H1 (cell line): ENCODE results near the gene CDKL4. TPM values are rescaled to one million over a fixed set of nuclear protein-coding genes. Genes with fewer than 3 reads are reported as not detected.

Experiments used
- CREB1 ChIP-seq: IDR thresholded peaks from 2 replicates; pipeline ENCODE4 v1.6.1; 2012; ENCODE audit warnings: inconsistent platforms
- SP1 ChIP-seq: IDR thresholded peaks from 2 replicates; pipeline ENCODE4 v1.6.1; 2011; ENCODE audit warnings: low read depth, low read length
- SP4 ChIP-seq: IDR thresholded peaks from 2 replicates; pipeline ENCODE4 v1.6.1; 2012; ENCODE audit warnings: low read length, inconsistent platforms
- polyA plus RNA-seq, 7 experiments: library from polyadenylated mRNA; depleted of rRNA in 3 of 7; stranded (reverse) in 5 of 7; unstranded in 2 of 7; fragments of >200 nt in 5 of 7; fragments of 200-250 nt in 2 of 7; gene quantifications; 1 replicate in 5 of 7; 2 replicates in 1 of 7; 4 replicates in 1 of 7; pipeline versions ENCODE4 v1.2.1 to v1.2.3, GENCODE V29; 2011 to 2013; ENCODE audit warnings: missing spikeins in 2 of 7, mixed read lengths in 2 of 7
- total RNA-seq: library from RNA; stranded (reverse); fragmentation: NEBNext Ultra II Directional; extraction: Animal tissue kit (Norgen Biotek cat#: 25700); gene quantifications from 2 replicates; pipeline ENCODE4 v1.2.1, GENCODE V29; 2021

The CDKL4 gene
- total and polyA plus RNA-seq, 2 of the 8 experiments (the other 6 are each of a cell fraction or from before 2014, with no cell fraction given) = not detected

DNA sequence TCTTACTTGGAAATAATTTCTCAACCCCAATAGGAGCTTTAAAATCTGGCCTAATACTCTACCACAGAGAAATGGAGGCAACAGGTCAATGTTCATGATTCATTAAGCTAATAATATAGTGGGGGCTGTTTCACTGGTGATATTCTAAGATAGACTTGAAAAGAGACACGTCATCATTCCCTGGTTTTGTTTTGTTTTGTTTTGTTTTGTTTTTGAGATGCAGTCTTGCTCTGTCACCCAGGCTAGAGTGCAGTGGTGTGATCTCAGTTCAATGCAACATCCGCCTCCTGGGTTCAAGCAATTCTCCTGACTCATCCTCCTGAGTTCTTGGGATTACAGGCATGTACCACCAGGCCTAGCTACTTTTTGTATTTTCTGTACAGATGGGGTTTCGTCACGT, 85.4 kb downstream of the CDKL4 start (continued):
- TF ChIP-seq SP1 = no peak
- TF ChIP-seq SP4 = no peak
- no peak for TF ChIP-seq CREB1
